GM18505 (cell line): ENCODE measurements around the gene TOR1B.
"Not testable (repeated sequence)": the region's sequence is repeated elsewhere in the genome, so short reads cannot be mapped to it uniquely, and the experiment has no call there.

ENCODE experiments used
- ATAC-seq: cut with Tn5 transposase; IDR thresholded peaks from one replicate; pipeline ENCODE4 v1.9.1; 2021; ENCODE audit not compliant: unreplicated experiment
- POLR2A ChIP-seq: IDR thresholded peaks from 4 replicates; pipeline ENCODE4 v1.6.1; 2011; ENCODE audit warnings: borderline replicate concordance; ENCODE audit not compliant: insufficient read depth, insufficient read length; ENCODE audit errors: extremely low read depth

TOR1B gene

DNA sequence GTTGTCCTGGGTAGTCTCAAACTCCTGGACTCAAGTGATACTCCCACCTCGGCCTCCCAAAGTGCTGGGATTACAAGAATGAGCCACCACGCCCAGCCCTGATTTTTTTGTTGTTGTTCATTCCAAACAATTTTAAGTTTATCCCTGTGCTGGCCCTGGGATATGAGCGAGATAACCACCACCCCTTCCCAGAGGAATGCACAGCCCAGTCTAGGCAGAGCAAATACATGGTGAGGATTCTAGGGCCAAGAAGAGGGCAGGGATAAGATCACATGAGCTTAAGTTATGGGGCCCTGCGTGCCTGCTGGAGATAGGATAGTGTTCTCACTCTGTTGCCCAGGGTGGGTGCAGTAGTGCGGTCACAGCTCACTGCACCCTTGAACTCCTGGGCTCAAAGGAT lies 21.0 kb upstream of the TOR1B start:
- no peak for ATAC-seq
- no peak for TF ChIP-seq POLR2A

DNA sequence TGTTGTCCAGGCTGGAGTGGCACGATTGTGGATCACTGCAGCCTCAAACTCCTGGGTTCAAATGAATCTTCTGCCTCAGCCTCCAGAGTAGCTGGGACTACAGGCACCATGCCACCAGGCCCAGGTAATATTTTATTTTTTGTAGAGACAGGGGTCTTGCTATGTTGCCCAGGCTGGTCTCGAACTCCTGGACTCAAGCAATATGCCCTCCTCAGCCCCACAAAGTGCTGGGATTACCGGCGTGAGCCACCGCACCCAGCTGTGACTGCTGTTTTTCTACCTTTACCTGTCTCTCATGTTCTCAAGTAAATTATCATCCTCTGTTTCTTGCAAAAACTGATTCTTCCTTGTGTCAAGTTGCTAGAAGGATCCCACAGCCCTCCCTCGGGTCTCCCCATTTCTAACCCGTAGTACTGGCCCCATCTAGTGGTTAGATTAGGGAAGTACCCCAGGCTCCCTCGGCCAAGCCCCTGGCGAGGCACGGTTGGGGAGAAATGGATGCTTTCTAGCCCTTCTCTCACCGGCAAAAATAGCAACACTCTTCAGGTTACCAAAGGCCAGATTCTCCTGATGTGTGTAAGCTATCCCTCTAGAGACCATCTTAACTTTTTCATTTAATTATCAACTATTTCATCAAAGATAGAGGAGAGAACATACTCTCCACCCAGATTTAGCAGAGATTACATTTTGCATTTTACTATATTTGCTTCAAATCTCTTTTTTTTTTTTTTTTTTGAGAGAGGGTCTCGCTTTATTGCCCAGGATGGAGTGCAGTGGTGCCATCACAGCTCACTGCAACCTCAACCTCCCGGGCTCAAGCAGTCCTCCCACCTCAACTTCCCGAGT lies 19.2 kb upstream of the TOR1B start:
- no peak for TF ChIP-seq POLR2A
- ATAC-seq: no peak

DNA sequence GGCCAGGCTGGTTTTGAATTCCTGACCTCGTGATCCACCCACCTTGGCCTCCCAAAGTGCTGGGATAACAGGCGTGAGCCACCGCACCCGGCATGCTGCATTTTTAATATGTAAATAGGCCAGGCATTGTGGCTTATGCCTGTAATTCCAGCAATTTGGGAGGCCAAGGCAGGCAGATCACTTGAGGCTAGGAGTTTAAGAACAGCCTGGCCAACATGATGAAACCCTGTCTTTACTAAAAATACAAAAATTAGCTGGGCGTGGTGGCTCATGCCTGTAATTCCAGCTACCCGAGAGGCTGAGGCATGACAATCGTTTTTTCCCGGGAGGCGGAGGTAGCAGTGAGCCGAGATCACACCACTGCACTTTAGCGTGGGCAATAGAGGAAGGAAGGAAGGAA lies 18.0 kb upstream of the TOR1B start:
- not testable (repeated sequence) for ATAC-seq

DNA sequence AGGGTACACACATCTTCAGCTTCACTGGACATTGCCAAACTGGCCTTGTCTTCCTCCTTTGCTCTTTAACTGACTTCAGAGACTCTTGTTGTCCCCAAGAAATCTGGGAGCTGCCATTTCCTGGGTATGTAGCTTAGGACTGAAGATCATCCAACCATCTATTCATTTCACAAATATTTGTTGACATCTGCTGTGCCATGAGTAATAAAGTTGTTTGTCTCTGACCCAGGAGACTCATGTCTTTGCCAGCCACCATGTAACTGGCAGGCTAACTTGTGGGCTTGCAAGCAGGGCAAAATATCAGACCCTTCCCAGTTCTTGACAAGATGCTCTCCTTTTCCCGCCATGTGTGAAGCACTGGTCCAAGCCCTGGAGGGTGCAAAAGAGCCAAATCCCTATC lies 17.1 kb upstream of the TOR1B start:
- TF ChIP-seq POLR2A: no peak
- no peak for ATAC-seq

DNA sequence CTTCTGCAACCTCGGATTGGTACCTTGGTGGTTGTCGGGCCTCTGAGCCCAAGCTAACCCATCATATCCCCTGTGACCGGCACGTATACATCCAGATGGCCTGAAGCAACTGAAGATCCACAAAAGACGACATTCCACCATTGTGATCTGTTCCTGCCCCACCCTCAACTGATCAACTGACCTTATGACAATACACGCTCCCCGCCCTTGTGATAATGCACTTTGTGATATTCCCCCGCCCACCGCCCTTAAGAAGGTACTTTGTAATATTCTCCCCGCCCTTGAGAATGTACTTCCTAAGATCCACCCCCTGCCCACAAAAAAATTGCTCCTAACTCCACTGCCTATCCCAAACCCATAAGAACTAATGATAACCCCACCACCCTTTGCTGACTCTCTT lies 16.5 kb upstream of the TOR1B start:
- no peak for ATAC-seq
- TF ChIP-seq POLR2A: no peak

DNA sequence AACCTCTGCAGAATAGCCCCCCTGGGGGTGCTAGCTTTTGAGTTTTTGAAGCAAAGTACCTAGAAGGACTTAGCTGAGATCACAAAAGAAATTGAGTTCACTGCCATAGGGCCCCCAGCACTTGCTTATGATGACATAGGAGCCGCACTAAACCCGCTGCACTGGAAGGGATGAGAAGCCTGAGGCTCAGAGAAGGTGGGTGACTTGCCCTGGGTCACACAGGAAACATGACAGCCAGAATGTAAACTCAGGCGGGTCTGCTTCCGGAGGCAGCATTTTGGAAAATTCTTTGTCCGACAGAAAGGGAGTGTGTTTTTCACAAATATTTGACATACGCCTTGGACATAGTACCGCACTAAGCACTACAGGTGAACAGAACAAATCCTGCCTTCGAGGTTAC lies 8.4 kb upstream of the TOR1B start:
- no peak for ATAC-seq
- TF ChIP-seq POLR2A: no peak

DNA sequence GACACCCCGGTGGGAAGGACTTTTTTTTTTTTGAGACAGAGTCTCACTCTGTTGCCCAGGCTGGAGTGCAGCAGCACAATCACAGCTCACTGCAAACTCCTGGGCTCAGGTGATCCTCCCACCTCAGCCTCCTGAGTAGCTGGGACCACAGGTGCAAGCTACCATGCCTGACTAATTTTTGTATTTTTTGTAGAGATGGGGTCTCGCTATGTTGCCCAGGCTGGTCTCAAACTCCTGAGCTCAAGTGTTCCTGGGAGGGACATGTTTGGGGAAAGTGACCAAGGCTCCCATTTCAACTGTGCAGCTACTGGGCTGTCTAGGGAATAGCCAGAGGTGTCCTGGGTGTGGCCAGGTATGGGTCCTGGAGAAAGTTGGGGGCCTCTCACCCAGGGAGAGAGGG lies 7.0 kb upstream of the TOR1B start:
- ATAC-seq: not testable (repeated sequence)

DNA sequence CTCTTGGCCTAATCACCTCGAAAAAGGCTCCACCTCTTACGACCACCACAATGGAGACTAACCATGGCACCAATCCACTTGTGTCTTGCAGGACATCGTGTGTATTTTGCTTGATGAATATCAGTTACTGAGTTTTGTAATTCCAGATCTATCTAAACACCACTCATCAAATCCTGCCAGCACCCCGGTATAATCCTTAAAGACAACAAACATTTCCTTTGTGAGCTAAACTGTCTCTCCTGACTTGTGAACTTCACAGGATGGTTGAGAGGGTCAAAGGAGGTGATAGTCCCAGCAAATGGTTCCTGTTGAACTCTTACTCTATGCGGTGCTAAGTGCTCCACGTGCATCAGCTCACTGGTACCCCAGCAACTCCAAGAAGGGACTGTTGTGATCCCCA lies 4.0 kb upstream of the TOR1B start:
- no peak for ATAC-seq
- no peak for TF ChIP-seq POLR2A

DNA sequence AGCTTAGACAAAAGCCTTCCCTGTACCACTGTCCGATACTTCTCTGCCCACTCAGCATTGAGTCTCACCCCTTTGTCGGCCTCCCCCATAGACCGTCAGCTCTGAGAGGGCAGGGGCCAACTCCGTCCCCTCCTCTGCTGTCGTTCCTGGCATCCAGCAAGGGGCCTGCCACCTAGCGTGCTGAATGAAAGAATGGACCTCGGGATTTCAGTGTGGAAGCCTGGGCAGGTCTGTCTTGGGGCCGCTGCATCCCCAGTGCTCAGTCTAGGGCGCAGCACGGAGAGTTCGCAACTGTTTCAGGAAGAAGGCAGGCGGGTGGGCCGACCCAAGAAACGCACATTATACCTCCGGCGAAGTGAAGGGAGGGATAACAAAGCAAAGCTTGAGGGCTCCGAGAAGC lies 1.5 kb upstream of the TOR1B start:
- no peak for ATAC-seq
- TF ChIP-seq POLR2A: no peak

DNA sequence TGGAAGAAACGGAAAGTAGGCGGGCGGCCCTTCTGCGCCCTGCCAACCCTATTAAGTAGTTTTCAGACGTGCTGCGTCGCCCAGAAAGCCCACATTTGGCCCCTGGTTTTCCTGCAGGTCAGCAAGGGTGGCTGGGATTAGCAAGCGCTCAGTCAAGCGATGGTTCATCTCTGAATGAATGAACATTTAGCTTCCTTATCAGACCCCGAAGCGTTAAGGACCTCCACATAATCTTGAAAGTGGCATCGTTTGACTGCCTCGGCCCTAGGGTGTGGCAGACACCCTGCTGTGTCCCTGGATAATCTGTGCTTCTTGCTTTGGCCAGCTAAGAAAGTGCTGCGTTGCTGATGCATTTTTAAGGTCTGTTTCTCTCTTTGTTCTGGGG lies 684 bp downstream of the TOR1B start:
- peak; percentile 2 for ATAC-seq
- TF ChIP-seq POLR2A: no peak

DNA sequence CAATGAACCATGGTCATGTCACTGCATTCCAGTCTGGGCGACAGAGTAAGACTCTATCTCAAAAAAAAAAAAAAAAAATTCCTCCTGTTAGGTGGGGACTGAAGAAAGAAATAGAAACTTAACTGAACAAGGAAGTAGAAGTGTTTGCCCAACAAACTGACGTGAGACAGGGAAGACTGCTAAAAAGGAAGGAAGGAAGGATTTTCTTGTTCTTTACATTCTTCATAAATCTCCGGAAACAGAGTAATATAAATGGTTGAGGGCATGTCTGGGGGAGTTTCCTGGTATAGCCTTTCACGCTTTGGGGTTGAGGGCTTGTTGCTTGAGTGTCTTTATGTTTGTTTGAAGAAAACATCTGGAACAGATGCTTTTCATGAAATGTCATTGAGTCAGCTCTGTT lies 3.1 kb downstream of the TOR1B start:
- TF ChIP-seq POLR2A: no peak
- no peak for ATAC-seq

DNA sequence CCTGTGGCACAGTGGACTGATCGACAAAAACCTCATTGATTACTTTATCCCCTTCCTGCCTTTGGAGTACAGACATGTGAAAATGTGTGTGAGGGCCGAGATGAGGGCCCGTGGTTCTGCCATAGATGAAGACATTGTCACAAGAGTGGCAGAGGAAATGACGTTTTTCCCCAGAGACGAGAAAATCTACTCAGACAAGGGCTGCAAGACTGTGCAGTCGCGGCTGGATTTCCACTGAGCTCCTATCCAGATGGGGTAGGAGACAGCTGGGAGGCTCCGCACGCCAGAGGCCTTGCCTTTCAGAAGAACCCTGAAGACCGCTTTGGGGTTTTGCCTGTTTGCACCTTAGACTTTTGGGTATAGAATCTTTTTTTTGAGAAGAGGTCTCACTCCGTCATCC lies 6.4 kb downstream of the TOR1B start:
- TF ChIP-seq POLR2A: no peak
- ATAC-seq: no peak

DNA sequence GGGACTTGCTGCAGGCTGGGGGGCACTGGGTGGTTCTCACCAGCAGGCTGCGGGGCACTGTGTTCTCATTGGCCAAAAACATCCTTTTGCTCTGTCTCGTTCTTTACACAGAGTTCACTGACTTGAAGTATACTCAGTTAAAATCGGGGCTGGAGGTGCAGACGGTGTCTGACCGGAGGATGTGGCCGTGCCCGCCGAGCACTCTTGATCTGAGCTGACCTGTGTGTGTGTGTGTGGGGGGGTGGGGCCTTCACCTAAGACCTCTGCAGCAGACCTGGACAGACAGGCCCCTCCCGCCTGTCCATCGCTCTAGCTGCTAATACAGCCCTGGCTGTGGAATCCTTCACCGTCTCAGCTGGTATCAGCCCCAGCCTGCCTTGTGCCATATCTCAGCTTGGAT lies 7.1 kb downstream of the TOR1B start:
- no peak for ATAC-seq
- no peak for TF ChIP-seq POLR2A

DNA sequence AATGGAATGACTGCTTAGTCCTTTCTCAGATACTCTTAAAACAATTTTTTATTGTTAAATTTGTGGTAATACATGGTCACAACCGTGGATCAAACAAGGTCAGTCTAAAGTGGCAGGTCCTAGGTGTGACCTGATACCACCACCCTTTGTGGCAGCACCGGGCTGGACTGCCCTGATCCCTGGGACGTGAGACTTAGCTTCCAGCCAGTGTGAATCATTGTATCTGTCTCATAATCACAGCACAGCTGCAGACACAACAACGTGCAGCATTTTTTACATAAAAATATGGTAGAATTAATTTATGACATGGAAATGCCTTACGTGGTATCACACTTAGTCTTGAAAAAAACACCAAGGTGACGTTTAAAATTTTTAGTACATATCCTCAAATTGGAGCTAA lies 7.8 kb downstream of the TOR1B start:
- no peak for TF ChIP-seq POLR2A
- ATAC-seq: no peak

DNA sequence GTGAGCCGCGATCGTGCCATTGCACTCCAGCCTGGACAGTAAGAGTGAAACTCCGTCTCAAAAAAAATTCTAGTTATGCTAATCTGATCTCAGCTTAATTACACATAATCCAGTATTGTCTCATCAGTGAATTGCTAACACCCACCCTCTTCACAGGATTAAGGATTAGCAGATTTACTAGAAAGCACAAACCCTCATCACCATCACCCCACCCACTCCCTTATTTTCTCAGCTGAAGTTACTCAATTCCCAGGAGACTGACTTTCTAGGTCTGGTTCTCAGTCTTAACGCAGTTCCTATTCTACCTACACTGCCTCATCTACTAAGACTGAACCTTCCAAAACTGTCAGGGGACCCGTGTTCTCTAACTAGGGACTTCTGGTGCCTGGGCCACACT lies 9.0 kb downstream of the TOR1B start:
- no peak for TF ChIP-seq POLR2A
- no peak for ATAC-seq
